Measurements from ENCODE around the gene NADSYN1.

- TF ChIP-seq, protein P1, sequence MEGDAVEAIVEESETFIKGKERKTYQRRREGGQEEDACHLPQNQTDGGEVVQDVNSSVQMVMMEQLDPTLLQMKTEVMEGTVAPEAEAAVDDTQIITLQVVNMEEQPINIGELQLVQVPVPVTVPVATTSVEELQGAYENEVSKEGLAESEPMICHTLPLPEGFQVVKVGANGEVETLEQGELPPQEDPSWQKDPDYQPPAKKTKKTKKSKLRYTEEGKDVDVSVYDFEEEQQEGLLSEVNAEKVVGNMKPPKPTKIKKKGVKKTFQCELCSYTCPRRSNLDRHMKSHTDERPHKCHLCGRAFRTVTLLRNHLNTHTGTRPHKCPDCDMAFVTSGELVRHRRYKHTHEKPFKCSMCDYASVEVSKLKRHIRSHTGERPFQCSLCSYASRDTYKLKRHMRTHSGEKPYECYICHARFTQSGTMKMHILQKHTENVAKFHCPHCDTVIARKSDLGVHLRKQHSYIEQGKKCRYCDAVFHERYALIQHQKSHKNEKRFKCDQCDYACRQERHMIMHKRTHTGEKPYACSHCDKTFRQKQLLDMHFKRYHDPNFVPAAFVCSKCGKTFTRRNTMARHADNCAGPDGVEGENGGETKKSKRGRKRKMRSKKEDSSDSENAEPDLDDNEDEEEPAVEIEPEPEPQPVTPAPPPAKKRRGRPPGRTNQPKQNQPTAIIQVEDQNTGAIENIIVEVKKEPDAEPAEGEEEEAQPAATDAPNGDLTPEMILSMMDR (conservative IDR thresholded peaks at IDR 0.05; ENCODE audit: low read depth, low read length): no peak
- TF ChIP-seq EZH2 (IDR thresholded peaks at IDR 0.05; ENCODE audit: borderline replicate concordance, low read depth, low read length, poor library complexity, severe bottlenecking): no peak
Measured at GRCh38 chr11:71538666-71538990, 85.6 kb downstream of the NADSYN1 start.
